NCI-H146 treated with DMSO at 0.1 percent for 48 hours (cell line): ENCODE data around the gene ZNF197.
"Not testable (repeated sequence)": the region's sequence is repeated elsewhere in the genome, so short reads cannot be mapped to it uniquely, and the experiment has no call there.

Source experiments
- DNase-seq: peaks from one replicate; lab custom pipeline; 2025; ENCODE audit not compliant: unreplicated experiment; lab: John Stamatoyannopoulos, UW

ZNF197 gene

DNA sequence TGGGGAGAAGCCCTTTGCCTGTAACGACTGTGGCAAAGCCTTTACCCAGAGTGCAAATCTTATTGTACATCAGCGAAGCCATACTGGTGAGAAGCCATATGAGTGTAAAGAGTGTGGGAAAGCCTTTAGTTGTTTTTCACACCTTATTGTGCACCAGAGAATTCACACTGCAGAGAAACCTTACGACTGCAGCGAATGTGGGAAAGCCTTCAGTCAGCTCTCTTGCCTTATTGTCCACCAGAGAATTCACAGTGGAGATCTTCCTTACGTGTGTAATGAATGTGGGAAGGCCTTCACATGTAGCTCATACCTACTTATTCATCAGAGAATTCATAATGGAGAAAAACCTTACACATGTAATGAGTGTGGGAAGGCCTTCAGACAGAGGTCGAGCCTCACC lies 34.6 kb downstream of the ZNF197 start:
- DNase-seq, result no peak

- no peak for DNase-seq
Observed at GRCh38 chr3:44661189-44661588, 36.4 kb downstream of the ZNF197 start.

DNA sequence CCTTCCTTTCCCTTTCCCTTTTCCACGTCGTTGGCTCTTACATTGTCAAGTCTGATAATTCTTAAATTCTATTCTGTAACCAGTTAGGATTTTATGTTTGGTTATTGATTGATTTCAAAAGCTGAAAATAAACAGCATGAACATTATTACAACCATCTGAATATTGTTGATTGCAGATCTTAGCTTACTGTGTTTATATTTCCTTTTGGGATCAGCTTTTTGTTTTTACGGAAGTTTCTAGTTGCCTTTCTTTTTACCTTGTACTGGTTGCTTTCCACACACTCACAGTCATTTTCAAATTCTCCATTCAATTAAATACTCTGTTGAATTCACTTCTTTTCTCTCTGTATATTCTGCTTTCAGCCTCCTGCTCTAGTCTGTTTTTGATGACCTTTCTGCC lies 40.3 kb downstream of the ZNF197 start:
- DNase-seq, result no peak

DNA sequence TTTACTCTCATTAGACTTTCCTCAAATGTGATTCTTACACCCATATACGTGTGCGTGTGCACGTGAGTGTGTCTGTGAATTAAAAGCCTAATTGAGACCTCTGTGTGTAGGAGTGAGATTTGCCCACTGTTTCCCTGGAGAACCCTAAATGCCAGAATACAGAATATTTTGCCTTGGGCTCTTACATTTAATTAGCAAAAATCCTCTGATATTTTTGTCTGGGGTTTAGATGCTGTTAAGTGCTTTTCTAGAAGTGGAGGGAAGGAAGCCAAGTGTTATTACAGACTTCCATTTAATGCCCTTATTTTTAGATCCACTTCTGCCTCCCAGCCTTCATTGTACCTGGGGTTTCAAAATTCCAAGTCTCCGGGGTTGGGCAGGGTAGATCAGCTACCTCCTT lies 41.5 kb downstream of the ZNF197 start:
- DNase-seq, result no peak

GRCh38 chr3:44669760-44670159 lies 44.9 kb downstream of the ZNF197 start:
- no peak for DNase-seq

- not testable (repeated sequence) for DNase-seq
Observed at GRCh38 chr3:44673466-44673865, 48.6 kb downstream of the ZNF197 start.

DNA sequence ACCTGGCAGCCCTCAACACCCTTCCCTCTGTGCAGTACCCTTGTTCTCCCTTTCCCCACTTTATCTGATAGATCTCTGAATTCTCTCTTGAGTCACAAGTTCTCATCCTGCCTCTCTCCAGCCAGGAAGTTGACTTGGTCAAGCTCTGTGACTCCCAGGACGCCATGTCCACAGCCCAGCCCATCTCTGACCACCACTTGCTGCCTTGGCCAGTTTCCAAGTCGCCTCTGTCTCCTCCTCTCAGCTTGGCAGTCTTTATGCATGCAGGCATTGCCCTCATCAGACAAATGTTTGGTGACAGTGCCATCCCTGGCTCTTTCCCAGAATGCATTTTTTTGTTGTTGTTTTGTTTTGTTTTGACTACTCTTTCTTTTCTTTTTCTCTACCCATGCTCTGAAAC lies 49.4 kb downstream of the ZNF197 start:
- DNase-seq, result no peak

DNA sequence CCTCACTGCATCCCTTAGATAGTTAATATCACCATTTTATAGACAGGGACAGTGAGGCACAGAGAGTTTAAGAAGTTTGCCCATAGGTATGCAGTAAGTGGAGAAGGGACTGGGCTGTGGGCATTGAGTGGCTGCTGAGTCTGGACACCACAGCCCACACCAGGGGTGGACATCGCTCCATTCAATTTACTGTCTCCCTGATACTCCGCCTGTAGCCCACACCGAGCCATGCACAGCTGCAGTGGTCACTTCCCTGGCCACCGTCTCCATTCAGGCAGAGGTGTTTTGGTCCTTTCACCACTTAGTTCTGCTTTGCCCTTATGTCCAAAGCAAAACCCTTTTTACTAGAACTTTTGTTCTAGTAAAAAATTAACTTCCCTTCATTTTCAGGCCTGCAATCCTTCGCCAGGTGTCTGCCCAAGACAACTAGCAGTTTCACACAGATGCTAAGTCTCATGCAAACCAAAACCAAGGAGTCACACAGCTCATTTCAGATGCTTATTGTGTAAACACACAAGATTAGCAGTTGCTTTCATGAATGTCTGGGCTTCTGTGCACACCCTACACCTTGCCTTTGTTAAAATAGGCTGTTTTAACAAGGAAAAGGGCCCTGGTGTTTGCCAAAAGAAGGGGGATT lies 53.8 kb downstream of the ZNF197 start:
- no peak for DNase-seq

DNA sequence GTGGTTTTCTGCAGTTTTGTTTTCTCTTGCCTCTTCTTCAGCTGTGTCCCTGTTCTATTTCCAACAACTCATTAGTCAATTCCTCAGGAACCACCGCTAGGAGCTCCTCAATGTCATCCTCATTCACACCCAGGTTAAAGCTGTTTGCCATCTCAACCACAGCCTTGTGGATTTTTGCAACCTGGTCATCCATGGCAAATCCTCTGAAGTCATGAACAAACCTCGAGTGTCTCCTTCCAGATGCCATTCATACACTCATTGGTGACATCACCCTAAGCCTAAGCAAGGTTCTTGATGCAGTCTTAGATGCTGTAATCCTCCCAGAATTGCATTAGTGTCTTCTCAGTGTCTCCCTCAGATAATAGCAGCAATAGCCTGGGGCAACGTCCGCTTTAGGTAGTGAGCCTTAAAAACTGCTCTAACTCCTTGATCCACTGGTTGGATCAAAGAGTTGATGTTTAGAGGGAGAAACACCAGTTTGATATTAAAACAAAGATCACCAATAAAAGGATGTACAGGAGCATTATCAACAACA lies 56.2 kb downstream of the ZNF197 start:
- no peak for DNase-seq

DNA sequence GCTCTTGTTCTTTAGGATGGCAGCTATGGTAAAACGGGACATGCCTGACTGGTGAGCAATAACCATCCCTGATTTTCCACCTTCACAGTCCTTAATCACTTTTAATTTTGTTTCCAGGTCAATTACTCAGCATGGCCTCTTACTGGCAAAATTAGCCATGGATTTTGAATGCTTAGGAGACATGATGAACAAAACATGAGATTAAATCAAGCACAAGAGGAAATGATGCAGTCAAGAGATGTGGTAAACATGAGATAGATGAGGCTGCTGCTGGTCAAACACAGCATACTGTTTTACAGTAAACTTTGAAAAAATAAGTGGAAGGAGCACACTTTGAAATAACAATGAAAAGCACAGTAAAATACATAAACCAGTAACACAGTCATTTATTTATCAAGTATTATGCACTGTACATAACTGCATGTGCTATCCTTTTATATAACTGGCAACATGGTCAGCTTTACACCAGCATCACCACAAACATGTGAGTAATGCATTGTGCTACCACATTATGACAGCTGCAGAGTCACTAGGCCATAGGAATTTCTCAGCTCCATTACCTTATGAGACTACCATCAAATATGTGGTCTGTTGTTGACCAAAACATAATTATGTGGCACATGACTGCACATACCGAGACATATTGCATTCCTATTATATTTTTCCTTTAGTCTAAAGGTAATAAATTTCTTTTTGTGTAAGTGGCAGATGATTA lies 57.5 kb downstream of the ZNF197 start:
- no peak for DNase-seq

DNA sequence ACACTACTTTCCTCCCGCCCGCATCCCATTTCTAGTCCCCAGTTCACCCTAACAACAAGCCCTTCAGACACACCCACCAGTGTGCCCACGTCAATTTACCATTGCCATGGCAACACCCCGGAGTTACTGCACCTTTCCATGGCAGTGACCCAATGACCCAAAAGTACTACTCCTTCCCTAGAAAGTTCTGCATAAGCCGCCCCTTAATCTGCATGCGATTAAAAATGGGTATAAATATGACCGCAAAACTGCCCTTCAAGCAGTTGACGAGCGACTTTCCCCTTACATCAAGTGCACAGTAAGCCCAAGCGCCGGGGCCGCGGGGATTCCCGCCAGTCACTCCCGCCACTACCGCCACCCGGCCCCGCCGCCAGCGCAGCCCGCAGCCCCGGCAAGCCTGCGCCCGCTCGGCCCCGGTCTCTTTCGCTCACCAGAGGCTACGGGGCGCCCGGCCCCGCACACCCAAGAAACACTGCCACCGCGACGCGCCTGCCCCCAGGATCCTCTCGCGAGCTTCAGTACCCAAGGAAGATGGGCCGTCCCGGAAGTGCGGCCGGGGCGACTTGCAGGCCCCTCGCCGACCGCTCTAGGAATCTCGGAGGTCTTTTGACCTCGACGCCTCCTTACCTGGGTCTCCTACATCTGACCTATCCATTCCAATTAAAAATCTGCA lies 60.4 kb downstream of the ZNF197 start:
- DNase-seq, result peak; percentile 44

GRCh38 chr3:44687898-44688297 lies 63.1 kb downstream of the ZNF197 start:
- no peak for DNase-seq
